Thyroid gland (tissue), 4 donors: ENCODE measurements around the gene ABCC4.

ENCODE experiments used
- CTCF ChIP-seq, 6 experiments: fragments of 200-600 bp in 3 of 6; fragments of 450-650 bp in 3 of 6; sonication (generic) in 3 of 6; IDR thresholded peaks; one replicate each; pipeline ENCODE4 v1.5.1; 2016 to 2019; ENCODE audit warnings: antibody characterized with exemption in 6 of 6, mild to moderate bottlenecking in 2 of 6, inconsistent platforms in 1 of 6, moderate library complexity in 1 of 6
- POLR2A ChIP-seq, 2 donors: fragments of 450-650 bp; IDR thresholded peaks; one replicate each; pipeline ENCODE4 v1.6.1; 2017; ENCODE audit warnings: antibody characterized with exemption in 2 of 2, mild to moderate bottlenecking in 2 of 2, moderate library complexity in 1 of 2

DNA sequence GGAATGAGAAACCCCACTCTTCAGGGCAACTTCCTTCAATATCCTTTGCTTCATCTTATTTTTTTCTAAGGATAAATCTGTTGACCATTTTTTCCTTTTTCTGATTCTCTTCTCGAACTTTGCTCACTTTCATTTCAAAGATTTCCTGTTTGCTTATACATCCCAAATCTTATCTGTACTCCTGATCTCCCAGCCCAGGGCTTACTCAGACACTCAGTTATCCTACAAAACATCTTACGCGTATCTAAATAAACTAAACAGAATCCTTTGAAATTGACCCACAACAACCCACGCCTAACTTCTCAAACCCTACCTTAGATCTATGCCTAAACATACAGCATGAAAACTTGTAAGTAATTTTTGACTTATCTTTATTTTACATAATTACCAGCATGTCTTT is 179.2 kb downstream of the ABCC4 start:
- TF ChIP-seq CTCF (IDR thresholded peaks at IDR 0.05) (no peak), POLR2A (IDR thresholded peaks at IDR 0.05) (no peak)
